ENCODE measurements around the gene RNF123.

Gene RNF123

GRCh38 chr3:49658711-49659110 is 30.6 kb upstream of the RNF123 start:
- DNase-seq, result no peak

DNA sequence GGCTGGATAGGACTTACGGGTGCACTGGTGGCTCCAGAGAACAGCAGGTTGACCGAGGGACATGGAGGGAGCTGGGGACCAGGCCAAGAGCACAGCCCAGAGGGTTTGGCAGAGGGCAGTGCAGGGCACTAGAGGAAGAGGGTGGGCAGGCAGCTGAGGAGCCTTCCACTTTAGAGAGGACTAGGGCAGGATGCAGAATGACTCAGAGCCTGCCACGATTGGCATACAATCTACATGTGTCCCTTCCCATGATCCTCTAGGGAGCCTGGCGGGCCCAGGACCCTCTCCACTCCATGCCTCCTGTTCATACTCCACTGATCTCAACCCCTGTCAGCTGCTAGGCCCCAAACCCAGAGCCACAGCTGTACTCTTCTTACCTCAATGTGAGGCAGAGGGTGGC is 29.6 kb upstream of the RNF123 start:
- DNase-seq, result no peak

DNA sequence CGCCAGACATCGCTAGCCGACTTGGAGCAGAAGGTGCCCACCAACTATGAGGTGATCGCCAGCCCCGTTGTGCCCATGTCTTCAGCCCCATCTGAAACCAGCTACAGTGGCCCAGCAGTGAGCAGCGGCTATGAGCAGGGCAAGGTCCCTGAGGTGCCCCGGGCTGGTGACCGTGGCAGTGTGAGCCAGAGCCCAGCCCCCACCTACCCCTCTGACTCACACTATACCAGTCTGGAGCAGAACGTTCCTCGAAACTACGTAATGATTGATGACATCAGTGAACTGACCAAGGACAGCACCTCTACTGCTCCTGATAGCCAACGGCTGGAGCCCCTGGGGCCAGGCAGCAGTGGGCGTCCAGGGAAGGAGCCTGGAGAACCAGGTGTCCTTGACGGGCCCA is 28.1 kb upstream of the RNF123 start:
- no peak for DNase-seq

GRCh38 chr3:49662021-49662420 is 27.3 kb upstream of the RNF123 start:
- no peak for DNase-seq

GRCh38 chr3:49662720-49663413 is 26.5 kb upstream of the RNF123 start:
- DNase-seq, result no peak

- DNase-seq, result no peak
Measured at GRCh38 chr3:49663831-49664230, 25.5 kb upstream of the RNF123 start.

- no peak for DNase-seq
Measured at GRCh38 chr3:49664300-49664699, 25.1 kb upstream of the RNF123 start.

DNA sequence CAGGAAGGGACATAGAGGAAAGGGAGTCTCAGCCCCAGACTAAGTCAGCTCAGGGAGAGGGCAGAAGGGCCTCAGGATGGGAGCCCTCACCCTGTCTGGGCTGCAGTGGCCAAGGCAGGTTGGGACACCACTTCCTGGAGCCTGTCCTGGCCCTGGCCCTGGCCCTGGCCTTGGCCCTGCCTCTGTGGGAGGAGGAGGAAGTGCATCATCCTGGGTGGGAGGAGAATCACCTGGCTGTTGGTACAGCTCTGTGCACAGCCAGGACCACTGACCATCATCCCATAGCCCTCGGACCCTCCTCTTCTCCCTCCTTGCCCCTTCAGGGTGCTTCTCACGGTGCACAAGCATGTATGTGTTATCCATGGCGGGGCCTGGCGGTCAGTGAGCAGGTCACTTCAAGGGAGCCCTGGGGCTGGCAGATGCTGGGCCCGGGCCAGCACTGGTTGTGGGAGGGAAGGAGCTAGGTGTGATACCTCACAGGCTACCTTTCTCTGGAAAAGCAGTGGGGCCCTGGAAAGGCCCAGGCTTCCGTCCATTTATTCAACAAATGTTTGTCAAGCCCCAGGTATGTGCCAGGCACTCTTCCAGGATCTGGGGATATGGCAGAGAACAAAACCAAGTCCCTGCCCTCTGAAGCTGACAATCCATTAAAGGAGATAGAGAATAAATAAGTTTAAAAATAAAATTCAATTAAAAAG is 23.4 kb upstream of the RNF123 start:
- DNase-seq, result no peak

DNA sequence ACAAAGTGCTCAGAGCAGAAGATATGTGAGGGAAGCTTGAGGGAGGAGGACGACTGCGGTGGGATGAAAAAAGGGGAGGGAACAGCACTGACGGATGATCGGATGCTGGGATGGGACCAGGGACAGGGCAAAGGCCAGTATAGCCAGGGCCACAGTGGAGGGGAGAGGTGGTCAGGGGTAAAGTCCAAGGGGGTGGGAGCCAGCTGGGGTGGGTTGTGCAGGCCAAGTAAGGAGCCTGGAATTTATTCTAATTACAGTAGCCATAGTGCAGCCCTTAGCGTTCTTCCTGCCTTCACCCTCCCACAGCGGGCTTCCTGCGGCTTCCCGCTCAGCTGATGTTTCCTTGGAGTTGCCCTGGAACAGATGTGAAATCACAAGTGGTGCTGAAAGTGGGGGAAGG is 22.8 kb upstream of the RNF123 start:
- no peak for DNase-seq

- DNase-seq, result no peak
Measured at GRCh38 chr3:49667701-49668413, 21.5 kb upstream of the RNF123 start.

DNA sequence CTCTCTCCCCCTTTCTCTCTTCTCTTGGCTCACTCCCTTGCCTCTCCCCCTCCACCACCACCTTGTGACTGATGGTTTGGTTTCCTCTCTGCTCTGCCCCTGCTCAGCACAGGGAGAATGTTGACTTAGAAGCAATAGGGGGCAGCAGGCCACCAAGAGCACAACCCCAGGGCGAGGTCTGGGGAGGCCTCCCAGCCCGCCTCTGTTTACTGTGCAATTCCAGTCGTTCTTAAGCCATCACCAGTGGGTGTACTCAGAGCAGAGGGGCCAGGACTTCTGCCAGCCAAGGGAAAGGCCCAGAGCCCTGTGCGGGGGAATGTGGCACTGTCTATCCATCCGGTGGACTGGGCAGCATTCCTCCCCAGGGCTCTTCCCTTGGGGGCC is 21.0 kb upstream of the RNF123 start:
- no peak for DNase-seq

- DNase-seq, result no peak
Measured at GRCh38 chr3:49668861-49669260, 20.5 kb upstream of the RNF123 start.

GRCh38 chr3:49669352-49669751 is 20.0 kb upstream of the RNF123 start:
- no peak for DNase-seq

- no peak for DNase-seq
Measured at GRCh38 chr3:49670940-49671290, 18.4 kb upstream of the RNF123 start.

DNA sequence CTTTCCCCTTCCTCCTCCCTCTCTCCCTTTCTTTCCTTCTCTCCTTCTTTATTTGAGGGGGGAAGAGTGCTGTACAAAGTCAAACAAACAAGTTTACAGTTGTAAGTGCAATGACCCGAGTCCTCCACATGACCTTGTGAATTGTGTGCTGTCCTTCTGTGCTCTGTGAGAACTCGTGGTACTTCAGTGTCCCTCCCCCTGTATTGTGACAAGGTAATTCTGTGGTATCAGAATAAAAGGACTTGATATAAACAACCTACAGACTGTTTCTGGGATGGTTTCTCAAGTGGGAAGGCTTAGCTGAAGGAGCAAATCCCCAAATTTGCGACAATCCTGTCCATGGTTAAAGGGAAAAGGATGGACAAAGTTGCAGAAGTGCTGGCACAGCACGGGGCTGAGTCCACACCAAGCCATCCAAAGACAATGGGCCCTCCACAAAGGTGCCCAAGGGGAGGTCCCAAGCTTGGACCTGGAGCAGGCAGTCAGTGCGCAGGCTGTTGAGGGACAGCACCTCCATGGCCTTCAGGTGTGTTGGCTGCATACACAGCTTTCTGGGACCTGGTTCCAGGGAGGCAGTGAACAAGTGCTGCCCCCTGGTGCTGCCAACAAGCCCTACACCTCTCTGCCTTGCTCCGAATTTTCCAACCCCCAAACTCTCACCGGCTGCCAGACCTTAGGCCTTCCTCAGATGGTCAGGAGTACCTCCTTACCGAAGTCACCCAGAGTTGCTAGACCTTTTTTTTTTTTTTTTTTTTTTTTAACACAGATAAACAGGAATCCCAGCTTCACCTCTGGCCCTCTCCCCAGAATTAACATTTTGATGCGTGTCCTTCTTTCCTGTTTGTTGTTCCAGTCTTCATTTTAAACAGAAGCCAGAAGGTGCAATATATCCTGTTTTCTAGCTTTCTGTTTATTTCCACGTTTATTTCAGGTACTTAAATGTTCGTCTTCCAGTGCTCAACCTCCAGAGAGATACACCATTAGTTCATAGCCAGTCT is 17.8 kb upstream of the RNF123 start:
- no peak for DNase-seq

GRCh38 chr3:49673121-49673714 is 16.1 kb upstream of the RNF123 start:
- no peak for DNase-seq

DNA sequence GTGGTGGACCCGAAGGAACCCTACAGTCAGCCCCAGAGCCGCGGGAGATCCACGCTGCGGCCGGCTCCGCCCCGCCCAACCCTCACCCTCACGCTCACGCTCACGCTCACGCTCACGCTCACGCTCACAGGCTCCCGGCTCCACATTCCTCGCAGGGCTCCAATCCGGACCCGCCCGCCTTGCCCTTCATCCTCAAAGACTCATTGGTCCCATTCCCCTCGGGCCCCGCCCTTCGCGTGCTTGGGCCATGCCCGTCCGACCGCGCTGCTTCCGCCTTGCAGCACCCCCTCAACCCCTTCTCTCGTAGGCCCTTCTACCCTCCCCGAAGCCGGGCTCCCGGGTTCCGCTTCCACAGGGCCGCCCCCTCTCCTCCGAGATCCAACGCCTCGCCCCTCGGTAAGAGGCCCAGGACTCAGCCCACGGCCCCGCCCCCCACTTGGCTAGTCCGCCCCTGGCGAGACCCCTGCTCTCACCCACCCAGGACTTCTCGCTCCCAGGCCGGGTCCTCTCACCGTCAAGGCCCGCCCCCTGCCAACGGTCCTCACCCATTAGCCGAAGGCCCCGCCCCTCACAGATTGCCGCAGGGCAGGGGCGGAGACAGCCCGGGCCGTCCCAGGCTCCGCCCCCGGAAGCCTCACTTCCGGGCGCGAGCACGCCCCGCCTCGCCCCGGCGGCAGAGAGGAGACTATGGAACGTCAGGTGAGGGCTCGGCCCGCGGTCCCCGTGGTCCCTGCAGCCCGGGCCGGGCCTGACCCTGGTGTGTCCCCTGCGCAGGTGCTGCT is 15.5 kb upstream of the RNF123 start, which contains the start of gene APEH:
TSS of gene APEH (plus strand) at position 637 of the 782 bp plus-strand sequence. CDS start at position 688, 51 bp downstream.
- DNase-seq, result no peak

GRCh38 chr3:49674497-49674983 is 14.8 kb upstream of the RNF123 start:
- DNase-seq, result no peak

DNA sequence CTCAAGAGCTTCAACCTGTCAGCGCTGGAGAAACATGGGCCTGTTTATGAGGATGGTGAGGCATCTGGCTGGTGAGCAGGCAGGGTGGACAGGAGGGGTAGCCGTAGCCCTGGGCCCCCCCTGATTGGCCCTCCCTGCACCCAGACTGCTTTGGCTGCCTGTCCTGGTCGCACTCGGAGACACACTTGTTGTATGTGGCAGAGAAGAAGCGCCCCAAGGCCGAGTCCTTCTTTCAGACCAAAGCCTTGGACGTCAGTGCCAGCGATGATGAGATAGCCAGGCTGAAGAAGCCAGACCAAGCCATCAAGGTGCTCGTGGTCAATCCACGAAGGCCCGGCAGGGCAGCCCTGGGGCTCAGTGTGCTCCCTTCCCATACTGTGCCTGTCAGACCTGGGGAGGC is 13.4 kb upstream of the RNF123 start:
- DNase-seq, result no peak

Data from nucleus accumbens (tissue), 56 donors.